Activated CD8-positive, alpha-beta memory T cell treated with anti-CD3 and anti-CD28 coated beads for 24 hours (primary cell): ENCODE data around the gene EPHB2.

Experiments
- DNase-seq: peaks from one replicate; pipeline ENCODE4 v3.0.0-alpha.2; 2020

Gene EPHB2

DNA sequence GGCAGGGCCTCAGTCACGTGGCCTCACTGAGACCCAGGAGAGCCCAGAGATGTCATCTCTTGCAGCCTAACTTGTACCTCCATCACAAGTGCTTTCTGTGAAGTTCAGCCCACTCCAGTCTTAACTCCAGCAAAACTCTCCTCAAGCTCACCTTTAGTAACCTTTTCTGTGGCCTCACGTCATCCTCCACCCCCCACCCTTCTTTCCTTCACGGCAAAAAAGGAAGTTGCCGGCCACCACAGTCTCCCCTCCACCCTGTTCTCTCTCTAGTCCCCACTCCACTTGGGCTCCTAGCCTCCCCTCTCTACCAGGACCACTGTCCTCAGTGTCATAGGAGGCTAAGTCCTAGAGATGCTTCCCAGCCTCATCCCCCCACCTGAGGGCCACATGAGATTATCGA lies 155.1 kb downstream of the EPHB2 start:
- no peak for DNase-seq

DNA sequence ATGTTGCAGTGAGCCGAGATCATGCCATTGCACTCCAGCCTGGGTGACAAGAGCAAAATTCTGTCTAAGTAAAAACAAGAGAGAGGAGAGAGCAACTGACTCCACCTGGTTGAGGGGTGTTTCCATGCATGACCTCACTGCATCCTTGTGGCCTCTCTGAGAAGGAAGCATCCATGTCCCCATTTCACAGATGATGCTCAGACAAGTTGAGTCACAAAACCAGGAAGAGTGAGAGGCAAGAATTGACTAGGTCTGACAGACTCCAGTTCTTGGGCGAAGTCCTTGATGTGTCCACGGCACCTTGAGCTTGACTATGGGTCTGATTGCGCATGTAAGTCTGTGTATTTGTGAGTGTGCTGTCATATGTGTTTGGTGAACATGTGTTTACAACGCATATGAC lies 156.2 kb downstream of the EPHB2 start:
- no peak for DNase-seq

DNA sequence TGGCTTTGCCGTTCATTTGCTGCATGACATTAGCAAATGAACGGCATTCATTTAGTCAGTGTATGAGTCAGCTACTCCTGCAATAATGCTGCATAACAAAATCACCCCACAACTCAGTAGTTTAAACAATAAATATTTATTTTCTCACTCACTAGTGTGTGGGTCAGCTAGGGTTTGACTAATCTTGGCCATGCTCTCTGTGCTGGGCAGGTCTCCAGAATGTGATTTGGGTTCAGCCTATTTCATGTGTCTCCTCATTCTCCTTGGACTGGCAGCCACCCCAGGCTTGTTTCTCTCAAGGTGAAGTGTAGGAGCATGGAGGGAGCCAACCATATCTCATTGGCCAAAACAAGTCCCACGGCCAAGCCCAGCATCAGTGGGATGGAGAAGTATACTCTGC lies 157.7 kb downstream of the EPHB2 start:
- DNase-seq, result no peak

- no peak for DNase-seq
Measured at GRCh38 chr1:22869325-22869724, 158.7 kb downstream of the EPHB2 start.

- DNase-seq, result no peak
Measured at GRCh38 chr1:22870201-22870871, 159.7 kb downstream of the EPHB2 start.

DNA sequence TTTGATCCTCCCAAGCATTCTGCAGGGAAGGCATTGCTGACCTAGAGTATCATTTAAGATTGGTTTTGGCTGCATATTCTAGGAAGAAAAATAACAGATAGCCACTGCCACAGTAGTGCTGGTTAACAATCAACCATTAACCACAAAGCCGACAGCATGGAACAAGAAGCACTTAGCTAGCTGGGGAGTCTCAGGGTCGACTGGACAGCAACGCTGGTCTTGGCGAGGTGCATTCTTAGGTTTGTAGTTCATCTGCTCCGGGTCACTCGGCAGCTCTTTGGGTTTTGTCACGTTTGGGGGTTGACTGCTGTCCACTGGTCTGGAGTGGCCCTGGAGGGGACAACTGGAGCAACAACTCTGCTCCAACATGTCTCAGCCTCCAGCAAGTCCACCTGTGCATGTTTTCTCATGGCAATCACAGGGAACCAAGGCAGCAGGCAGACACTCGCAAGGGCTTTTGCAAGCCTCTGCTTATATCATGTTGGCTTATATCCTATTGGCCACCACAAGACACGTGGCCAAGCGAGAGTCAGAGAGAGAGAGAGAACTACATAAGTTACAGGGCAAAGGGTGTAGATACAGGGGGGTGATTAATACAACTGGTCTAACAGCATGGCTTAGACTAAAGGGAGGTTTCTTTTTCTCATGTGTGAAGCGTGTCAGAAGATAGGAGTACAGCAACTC lies 162.5 kb downstream of the EPHB2 start:
- no peak for DNase-seq

DNA sequence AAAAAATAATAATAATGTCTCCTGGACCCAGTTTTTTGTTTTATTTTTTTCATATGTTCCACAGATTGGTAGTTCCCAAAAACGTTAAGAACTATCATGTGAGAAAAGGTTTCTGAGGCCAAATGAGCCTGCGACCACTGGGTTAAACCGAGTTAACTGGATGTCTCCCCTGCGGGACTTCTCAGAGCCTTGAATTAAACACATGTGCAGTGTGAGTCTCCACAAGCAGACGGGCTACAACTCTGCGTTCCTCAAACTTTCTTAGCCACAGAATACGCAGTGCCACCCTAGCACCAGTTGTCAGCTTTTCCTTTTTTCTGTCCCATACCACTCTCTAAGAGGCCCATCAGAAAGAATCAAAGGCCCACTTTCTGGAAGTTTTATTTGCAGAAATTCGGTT lies 164.1 kb downstream of the EPHB2 start:
- no peak for DNase-seq

- no peak for DNase-seq
Measured at GRCh38 chr1:22875241-22875640, 164.6 kb downstream of the EPHB2 start.

DNA sequence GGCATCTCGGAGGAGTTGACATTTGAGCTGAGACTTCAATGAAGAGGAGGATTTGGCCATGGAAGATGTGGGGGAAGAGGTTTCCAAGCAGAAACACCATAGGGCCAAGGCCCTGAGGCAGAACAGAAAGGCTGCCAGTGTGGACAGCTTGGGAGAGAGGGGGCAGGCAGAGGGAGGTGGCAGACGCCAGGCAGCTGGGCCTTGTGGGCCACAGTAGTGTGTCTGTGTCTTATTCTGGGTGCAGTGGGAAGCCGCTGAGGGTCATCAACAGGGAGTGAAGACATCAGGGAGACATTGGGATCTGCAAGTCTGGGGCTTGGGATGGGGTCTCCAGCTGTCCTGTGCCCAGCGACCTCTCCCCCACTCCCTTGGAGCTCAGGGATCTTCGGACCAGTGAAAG lies 165.2 kb downstream of the EPHB2 start:
- DNase-seq, result no peak

GRCh38 chr1:22876359-22877111 lies 165.9 kb downstream of the EPHB2 start:
- DNase-seq, result no peak

DNA sequence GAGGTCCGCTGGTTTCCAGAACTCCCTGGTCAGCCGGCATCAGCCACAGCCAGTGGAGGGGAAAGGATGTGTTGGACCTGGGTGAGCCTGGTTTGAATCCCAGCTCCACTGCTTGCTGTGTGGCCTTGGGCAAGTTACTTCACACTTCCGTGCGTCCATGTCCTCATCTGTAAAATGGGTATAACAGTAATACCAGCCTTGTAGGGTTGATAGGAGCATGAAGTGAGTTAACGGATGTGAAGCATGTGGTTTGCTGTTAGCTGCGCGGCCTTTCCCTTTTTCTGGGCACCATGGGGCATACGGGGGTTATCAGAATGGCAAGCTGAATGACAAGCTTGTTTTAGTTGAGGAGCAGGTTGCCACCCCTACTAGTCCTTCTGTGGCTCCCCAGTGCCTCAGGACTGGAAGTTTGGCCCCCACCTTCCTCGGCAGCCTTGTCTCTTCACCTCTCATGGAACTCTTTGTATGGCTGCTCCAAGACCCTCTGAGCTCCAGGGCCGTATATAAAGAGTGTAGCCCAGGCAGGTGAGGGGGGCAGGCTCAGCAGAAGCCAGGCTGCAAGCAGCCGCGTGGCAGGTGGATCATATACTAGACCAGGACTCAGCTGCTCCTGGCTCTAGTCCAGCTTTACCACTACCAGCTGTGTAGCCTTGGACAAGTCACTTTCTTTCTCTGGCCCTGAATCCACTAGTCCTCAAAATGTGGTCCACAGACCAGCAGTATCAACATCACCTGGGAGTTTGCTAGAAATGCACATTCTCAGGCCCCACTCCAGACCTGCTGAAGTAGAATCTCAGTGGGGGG lies 166.7 kb downstream of the EPHB2 start:
- no peak for DNase-seq

GRCh38 chr1:22877980-22878379 lies 167.3 kb downstream of the EPHB2 start:
- DNase-seq, result no peak

DNA sequence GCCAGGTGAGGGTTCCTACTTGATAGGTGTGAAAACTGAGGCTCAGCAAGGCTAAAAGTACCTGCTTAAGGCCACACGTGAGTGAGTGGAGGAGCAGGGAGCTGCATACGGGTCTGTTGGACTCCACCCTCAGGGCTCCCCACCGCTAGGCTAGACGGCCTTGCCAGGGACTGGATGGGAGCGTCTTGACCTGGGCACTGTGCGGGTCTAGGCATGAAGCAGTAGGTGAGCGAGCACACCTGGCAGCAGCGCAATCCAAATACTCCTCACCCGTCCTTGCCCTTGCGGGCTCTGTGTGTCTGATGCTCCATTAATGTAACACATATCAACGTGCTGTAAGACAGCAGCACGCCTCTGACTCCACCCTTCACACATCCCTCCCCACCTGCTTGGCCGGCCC lies 168.0 kb downstream of the EPHB2 start:
- DNase-seq, result no peak

- no peak for DNase-seq
Measured at GRCh38 chr1:22879445-22879844, 168.8 kb downstream of the EPHB2 start.

DNA sequence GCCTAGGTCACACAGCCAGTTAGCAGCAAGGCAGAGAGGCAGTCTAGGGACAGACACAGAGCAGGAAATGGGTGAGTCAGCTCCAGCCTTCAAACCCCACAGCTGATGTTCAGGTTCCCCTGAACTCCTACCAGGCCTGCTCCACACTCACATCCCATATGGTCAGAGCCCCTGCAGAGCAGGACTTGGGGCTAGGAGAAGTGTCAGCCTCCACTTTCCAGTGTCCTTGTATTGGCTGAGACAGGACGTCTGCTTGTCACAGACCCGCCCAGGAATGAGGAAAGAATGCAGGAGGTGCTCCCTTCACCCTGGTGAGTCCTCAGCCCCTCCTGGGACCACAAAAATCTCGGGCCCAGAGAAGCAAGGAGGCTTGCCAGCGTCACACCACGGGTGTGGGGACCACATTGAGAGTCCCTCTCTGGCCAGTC lies 169.5 kb downstream of the EPHB2 start:
- no peak for DNase-seq

DNA sequence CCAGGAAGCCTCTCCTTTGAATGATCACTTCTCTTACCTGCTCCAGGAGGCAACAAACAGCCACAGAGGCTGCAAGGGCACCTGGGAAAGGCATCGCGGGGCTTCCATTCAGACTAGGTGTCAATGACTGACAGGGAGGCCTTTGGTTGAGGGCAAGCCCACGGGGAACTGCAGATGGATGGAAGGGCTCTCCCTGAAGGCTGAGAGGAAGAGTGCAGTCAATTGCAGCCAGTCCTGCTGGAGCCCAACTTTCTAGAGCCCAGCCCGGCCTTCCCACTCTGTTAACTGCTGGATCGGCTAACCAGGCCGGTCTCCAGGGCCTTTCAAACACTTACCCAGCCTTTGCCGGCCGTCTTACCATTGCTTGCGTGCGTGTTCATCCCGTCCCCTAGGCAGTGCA lies 172.8 kb downstream of the EPHB2 start:
- DNase-seq, result no peak

GRCh38 chr1:22884806-22885530 lies 174.3 kb downstream of the EPHB2 start:
- DNase-seq, result no peak

- no peak for DNase-seq
Measured at GRCh38 chr1:22886211-22886610, 175.6 kb downstream of the EPHB2 start.

- no peak for DNase-seq
Measured at GRCh38 chr1:22887491-22887890, 176.9 kb downstream of the EPHB2 start.

DNA sequence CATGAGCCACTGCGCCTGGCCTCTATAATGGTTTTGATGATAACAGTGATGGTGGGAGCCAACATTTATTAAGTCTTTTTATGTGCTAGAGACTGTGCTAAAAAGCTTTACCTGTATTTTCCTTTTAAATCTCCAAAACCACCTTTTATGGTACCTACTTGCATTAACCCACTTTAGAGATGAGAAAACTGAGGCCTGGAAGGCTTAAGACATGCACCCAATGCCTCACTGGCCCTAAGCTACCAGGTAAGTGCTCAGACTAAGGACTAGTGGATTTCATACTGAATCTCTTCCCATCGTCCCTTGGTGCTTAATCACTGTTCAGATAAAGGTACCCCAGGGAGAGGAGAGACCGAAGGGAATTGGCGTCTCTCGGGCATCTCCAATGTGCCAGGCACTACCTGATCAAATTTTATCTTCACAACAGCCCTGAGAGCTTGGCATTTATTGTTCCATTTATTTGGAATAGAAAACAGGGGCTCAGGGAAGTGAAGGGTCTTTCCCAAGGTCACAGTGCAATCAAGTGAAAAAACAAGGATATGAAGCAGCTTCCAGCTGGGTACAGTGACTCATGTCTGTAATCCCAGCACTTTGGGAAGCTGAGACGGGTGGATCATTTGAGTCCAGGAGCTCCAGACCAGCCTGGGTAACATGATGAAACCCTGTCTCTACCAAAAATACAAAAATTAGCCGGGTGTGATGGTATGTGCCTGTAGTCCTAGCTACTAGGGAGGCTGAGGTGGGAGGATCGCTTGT lies 177.9 kb downstream of the EPHB2 start:
- DNase-seq, result no peak

DNA sequence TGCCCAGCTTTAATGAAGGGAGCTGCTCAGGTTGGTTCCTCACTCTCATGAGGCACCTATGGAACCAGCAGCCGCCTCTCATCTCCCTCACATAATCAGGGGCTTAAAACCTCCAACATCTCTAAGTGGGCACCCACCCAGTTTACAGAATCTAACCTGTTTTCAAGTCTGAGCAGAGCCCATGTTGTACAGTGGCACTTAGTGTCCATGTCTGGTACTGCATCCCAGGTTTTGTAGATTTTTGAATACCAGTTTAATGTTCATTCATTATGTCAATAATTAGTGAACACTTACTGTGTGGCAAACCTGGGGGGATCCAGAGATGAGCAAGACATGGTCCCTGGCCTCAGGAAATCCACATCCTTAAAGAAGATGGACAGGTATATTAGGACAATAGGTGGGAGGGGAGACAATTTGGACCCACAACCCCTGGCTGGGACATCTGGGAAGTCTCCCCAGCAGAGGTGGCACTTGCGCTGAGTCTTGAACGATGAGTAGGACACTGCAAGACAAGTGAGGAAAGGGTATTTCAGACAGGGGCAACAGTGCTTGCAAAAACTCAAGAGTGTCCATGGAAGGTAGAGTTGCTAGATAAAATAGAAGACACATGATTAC lies 178.7 kb downstream of the EPHB2 start:
- DNase-seq, result no peak
